AG09309 (cell line): Measurements from ENCODE around the gene LDLRAD4.
A peak's percentile ranks its signal among the peaks of the same experiment; 100 is the strongest.

ENCODE experiments used
- DNase-seq: peaks from one replicate; pipeline ENCODE4 v3.0.0-alpha.2; 2010; ENCODE audit warnings: low read depth
- H3K4me3 ChIP-seq: 2 replicates; pipeline ENCODE4 v1.5.1; 2011; ENCODE audit warnings: mild to moderate bottlenecking, low read depth, low read length, moderate library complexity; ENCODE audit not compliant: control insufficient read depth
- TF ChIP-seq, protein P1 (sequence below): IDR thresholded peaks from 2 replicates; pipeline ENCODE4 v1.5.1; 2011; ENCODE audit warnings: mild to moderate bottlenecking, low read depth, low read length, inconsistent platforms; ENCODE audit not compliant: insufficient read depth, control insufficient read depth; ENCODE audit errors: missing control alignments

LDLRAD4 gene

DNA sequence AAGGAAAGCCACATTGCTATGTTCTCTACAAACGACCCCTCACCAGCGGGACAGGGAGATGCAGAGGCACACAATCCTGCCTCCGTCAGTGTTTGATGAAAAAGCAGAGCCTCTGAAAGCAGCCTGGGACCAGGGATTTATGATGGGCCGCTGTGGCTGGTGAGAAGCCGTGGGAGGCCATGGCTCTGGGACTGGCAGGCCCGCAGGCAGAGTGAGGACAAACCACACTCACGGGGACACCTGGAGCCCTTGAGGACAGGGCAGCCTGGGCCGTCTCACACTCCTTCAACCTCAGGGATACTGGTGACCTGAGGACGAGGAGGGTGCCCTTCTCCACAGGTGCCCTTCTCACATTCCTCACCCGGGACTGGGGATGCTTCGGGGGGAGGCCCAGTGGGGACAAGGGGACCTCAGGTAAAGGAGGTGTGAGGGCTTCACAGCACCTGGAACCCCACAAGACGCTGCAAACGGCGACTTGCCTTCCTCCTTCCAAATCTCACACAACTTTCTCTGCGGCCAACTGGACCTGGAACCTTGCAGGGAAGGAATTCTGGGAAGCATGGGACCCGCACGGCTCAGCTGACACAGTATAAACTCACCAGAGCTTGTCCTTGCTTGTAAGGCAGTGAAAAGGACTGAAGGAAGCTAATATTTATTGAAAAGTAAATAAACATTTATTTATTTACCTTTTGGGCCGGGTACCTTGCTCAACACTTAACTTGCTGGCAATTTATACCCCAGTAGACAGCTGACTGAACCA is 5.3 kb upstream of the LDLRAD4 start:
- TF ChIP-seq, protein P1, sequence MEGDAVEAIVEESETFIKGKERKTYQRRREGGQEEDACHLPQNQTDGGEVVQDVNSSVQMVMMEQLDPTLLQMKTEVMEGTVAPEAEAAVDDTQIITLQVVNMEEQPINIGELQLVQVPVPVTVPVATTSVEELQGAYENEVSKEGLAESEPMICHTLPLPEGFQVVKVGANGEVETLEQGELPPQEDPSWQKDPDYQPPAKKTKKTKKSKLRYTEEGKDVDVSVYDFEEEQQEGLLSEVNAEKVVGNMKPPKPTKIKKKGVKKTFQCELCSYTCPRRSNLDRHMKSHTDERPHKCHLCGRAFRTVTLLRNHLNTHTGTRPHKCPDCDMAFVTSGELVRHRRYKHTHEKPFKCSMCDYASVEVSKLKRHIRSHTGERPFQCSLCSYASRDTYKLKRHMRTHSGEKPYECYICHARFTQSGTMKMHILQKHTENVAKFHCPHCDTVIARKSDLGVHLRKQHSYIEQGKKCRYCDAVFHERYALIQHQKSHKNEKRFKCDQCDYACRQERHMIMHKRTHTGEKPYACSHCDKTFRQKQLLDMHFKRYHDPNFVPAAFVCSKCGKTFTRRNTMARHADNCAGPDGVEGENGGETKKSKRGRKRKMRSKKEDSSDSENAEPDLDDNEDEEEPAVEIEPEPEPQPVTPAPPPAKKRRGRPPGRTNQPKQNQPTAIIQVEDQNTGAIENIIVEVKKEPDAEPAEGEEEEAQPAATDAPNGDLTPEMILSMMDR: no peak

DNA sequence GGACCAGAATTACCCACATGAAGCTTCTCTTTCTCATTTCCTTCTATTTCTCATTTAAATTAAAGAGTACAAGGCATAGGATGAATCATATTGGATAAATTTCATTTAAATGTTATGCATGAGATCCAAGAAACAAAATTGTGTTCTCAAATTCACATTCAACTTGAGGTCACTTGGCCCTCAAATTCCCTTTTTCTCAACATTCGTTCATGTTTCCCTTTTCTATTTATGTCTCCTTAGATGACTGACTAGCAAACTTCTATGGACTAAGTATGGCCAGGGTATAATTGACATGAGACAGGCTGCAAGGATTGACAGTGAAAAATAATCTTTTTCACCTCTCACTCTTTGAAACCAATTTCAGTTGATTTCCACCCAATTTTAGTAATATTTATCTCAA is 4.0 kb upstream of the LDLRAD4 start:
- DNase-seq: no peak
- no peak overlapping the region for H3K4me3 ChIP-seq
- TF ChIP-seq, protein P1: no peak

More for the DNA sequence above, 5.3 kb upstream of the LDLRAD4 start:
- DNase-seq: no peak
- H3K4me3 ChIP-seq: no peak overlapping the region

DNA sequence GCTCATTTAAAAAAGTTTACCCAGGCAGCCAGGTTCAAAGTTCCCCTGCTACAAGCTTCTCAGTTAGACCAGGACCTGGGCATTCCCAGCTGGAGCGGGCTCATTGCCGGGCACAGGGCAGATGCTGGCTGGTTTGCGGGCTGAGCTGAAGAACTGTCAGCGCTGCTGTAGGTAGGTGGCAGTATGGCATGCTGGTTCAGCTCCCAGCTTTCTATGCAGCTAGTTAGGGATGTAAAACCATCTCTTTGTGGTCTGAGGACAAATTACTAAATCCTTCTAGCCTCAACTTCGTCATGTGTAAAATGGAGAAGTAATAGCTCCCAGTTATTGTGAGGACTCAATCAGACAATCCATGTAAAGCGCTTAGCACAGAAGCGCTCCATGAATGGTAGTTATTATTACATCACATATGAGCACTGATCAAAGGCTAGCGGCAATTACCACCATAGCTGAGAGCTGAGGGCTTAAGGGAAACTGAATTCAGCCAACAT is 2.4 kb upstream of the LDLRAD4 start:
- TF ChIP-seq, protein P1: peak; percentile 79
- no peak overlapping the region for H3K4me3 ChIP-seq
- DNase-seq: peak; percentile 34

DNA sequence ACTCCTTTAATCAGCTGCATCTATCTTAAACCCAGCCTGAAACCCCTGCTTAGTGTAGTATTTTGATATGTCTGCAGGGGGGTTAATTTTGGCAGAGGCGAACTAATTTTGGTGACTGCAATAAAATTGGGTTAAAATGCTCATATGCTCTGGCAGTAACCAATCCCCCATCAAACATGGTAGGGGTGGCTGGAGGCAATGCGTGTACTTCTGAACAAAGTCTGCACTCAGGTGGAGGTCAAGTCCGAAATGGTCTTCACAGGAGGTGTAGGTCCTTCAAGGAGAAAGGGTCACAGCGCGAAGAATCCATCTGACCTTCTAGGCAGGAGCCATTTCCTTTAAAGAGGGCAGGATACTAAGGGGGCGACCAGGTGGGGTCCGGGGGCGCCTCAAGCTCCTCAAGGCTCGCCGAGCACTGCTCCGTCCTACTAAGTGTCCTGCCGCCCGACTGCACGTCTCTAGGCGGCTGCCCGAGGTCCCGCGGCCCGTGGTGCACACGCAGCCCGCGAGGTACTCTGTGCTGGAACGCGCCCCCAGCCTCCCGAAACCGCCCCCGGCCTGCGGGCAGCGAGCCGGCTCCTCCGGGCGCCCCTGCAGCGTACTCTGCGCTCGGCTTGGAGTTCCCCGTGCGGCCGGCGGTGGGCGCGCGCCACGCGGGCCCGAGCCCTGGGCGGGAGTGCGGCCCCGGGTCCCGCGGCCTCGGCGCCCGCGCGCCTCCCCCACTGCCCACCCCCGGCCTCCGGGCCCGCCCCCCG is 1.7 kb upstream of the LDLRAD4 start:
- H3K4me3 ChIP-seq: no peak overlapping the region
- TF ChIP-seq, protein P1: no peak
- DNase-seq: no peak

DNA sequence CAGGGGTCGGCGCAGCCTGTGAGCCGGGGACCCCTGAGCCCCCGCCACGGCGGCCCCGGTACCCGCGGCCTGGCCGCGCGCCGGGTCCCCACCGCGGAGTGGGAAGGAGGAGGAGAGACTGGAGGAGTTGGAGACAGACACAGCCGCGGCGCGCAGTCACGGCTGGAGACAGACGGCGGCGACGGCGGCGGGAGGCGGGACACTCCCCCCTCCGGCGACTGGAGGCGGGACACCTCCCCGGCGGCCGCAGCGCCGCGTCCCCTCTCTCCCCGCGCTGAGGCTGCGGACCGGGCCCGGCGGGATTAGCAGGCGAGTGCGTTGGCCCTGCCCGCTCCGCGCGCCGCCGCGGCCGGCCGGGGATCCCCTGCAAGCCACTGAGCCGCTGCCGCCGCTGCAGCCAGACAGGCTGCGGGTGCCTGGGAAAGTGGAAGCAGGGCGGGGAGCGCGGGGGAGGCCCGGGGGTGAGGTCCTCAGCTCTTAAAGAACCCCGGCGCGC is 1.0 kb upstream of the LDLRAD4 start:
- 0 out of 2 replicates have a peak overlapping the region, but pooled peaks have one; percentile 2 for H3K4me3 ChIP-seq
- TF ChIP-seq, protein P1: no peak
- no peak for DNase-seq

DNA sequence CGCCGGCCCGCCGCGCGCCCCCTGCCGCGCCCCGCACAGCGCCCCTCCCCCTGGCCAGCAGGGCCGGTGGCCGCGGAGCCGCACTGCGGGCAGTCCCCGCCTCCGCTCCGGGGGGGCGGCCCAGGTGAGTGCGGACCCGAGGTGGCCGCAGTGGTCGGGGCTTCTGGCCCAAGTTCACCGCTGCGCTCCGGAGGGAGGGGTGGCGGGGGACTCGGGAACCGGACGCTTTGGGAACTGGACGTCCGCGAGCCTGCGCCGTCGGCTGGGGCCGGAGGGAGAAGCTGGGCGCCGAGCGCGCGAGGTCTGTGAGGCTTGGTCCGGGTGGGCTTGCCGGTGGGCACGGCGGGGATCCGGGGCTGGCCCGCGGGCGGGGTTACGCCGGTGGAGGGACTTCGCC is 591 bp upstream of the LDLRAD4 start:
- H3K4me3 ChIP-seq: 0 out of 2 replicates have a peak overlapping the region, but pooled peaks have one; percentile 2
- no peak for DNase-seq
- TF ChIP-seq, protein P1: no peak
